CD1c-positive myeloid dendritic cell (primary cell): ENCODE measurements around the gene HDAC4.

Experiments
- DNase-seq: peaks from one replicate; pipeline ENCODE4 v3.0.0-alpha.2; 2016; ENCODE audit errors: extremely low spot score

The HDAC4 gene

DNA sequence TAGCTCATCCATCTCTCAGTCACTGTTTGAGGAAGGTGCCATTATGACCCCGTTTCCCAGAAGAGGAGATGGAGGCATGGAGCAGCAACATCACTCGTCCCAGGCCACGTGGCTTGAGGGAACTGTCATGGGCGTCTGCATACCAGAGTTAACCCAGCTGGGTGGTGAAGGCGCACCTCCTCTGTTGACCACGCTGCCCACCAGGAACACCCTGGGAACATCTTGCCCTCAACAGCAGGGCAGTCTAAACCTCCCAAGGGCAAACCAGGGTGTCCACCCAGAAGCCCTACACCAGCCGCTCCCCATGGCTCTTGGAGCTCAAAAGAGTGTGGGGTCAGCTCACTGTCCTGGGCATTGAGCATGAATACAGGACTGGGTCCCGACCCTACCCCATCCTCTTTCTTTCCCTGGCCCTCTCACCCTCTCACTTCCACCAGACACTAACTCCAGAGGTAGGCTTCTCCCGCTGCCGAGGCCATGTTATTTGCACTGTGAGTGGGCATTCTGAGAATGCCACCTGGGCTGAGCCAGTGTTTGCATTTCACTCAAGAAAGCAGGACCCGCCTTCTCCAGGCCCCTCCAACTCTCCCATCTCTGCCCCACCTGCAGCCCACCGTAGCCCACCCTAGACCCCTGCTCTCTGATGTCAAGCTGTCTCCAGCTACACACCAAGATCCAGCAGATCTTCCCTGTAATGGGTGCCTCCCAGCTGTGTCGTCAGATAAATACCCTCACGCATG, 259.6 kb downstream of the HDAC4 start:
- no peak for DNase-seq

GRCh38 chr2:239140346-239141020, 260.3 kb downstream of the HDAC4 start:
- no peak for DNase-seq

DNA sequence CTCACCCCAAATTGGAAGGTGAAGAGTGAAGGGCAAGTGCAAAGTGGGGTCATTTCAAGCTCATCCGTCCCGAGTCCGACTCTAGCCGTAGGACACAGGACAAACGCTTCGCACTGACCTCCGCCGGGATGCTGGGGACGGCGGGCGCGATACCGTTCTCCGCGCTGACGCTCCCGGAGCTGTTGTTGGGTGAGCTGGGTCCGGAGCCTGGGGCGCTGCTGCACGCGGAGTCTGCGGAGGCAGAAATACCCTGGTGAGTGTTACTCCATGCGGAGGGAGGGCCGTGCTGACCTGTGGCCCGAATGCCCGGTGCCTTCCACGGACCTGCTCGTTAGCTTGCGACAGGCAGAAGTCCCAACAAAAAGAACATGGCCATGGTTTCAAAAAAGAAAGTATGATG, 261.3 kb downstream of the HDAC4 start:
- DNase-seq = no peak

- no peak for DNase-seq
Observed at GRCh38 chr2:239139101-239139500, 261.7 kb downstream of the HDAC4 start.

GRCh38 chr2:239138610-239139009, 262.2 kb downstream of the HDAC4 start:
- DNase-seq = no peak

- DNase-seq = no peak
Observed at GRCh38 chr2:239137898-239138283, 262.9 kb downstream of the HDAC4 start.

DNA sequence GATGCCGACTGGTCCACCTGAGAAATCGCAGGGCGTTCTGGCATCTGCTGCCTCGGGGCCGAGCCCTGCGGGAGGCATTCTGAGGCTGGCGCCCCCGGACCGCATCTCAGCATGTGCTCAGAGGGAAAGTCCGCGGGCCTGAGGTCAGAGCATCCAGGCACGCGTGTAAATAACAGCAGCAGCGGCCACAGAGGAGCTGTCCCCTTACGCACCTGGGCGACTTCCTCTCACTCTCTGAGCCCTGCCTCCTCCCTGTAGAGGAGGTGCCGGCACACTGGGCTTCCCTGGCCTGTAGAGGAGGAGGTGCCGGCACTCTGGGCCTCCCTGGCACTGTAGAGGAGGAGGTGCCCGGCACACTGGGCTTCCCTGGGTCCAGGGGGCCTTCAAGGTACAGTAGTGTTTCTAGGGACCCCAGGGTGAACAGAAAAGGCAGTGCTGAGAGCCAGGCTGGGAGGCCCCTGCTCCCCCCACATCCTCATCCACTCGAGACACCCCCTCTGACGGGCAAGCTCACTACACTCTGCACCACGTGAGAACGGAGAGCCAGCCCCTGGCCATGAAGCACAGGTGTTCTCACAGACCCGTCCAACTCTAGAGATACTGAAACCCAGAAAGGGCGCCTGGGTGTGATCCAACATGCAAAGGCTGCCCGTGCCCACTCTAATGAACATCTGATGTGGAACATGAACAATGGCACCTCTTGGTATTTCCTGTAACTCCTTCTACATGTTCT, 263.5 kb downstream of the HDAC4 start:
- no peak for DNase-seq

- no peak for DNase-seq
Observed at GRCh38 chr2:239136762-239137161, 264.1 kb downstream of the HDAC4 start.

GRCh38 chr2:239136203-239136602, 264.6 kb downstream of the HDAC4 start:
- DNase-seq = no peak

GRCh38 chr2:239135531-239135930, 265.3 kb downstream of the HDAC4 start:
- DNase-seq = no peak

GRCh38 chr2:239133945-239134570, 266.8 kb downstream of the HDAC4 start:
- no peak for DNase-seq

- DNase-seq = no peak
Observed at GRCh38 chr2:239132786-239133185, 268.0 kb downstream of the HDAC4 start.

- no peak for DNase-seq
Observed at GRCh38 chr2:239132156-239132709, 268.6 kb downstream of the HDAC4 start.

DNA sequence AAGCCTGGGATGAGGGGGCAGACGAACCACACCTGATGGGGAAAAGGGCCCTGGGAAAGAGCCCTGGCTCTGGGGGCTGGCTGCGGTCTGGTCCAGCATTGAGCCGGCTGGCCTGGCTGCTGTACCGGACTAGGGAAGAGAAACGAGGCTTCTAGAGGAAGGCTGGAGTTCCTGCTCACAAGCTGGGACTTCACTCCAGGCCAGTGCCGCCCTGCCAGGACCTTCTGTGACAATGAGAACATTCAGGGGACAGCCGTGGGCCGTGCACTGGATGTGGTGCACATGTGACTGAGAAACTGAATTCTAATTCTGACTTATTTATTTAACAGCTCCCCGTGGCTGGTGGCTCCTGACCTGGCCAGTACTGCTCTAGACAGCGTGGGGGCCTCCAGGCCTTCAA, 269.3 kb downstream of the HDAC4 start:
- no peak for DNase-seq

DNA sequence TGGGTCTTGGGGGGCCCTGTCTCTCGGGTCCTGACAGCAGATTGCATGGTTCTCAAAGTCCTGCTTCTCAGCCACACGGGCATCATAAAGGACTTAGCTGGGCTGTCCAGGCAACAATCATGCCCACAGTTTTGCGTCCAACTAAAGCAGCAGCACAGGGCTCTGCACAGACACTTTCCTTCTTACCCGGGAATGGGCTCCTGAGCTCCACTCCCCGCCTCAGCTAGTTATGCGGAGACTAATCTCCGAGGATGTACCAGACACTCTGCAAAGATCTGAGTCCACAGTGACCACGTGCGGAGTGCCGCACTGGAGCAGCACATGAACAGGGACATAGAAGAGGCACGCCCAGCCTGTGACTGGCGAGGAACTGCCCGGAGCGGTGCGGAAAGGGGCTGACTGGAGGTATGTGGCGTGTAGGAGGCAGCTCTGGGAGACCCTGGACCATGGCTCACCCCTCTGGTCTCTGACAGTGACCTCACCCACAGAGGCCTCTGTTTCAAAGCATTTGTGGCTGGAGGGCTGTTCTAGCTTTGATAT, 270.0 kb downstream of the HDAC4 start:
- no peak for DNase-seq

- DNase-seq = no peak
Observed at GRCh38 chr2:239130041-239130440, 270.8 kb downstream of the HDAC4 start.

DNA sequence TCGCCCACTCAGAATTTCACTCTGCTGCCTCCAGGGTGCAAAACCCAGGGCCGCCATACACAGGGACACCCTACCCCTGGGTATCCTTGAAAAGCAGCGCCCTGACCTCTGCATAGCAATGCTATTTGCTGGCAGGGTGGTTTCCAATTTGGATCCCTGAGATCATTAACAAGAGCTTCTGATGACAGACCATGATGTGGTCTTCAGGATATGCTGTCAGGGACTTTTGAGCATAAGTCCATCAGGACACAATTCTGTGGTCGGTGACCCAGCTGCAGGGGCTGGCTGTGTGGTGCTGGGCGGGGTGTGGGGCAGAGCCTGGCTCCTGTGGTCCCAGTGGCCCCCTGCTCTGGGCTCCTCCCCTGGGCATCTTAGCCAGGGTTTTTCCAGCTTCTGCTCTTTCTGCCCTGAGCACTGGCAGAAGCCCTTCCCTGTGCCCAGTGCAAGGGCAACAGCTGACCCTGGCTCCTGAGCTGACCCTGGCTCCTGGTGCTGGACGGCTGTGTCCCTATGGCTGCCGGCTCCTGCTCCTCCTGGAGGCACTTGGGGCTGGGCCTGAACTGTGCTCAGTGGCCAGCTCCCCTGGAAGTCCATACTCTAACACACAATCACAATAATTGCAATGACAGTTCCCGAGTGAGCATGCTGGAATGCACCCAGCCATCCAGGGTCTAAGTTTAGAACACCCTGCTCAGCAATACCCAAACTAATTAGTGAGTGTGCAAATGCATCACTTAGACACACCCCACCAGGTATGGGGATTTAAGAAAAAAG, 271.5 kb downstream of the HDAC4 start:
- no peak for DNase-seq

DNA sequence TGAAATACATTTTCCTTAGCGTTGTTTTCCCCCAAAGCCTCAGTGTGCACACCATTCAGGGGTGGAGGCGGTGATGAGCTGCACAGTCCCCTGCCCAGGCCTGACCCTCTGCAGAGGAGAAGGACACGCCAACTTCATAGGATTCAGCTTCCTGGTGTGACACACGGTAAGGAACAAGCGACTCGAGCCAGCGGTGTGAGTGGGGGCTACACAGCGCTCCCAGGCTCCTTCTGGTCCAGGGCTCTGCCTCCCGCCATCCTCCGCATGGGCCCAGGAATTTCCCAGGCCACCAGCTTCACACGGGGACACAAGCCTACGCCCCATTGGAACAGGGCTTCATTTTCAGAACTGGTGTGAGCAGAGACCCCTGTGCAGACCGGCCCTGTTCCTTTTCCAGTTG, 272.1 kb downstream of the HDAC4 start:
- no peak for DNase-seq

- DNase-seq = no peak
Observed at GRCh38 chr2:239127513-239127912, 273.3 kb downstream of the HDAC4 start.

DNA sequence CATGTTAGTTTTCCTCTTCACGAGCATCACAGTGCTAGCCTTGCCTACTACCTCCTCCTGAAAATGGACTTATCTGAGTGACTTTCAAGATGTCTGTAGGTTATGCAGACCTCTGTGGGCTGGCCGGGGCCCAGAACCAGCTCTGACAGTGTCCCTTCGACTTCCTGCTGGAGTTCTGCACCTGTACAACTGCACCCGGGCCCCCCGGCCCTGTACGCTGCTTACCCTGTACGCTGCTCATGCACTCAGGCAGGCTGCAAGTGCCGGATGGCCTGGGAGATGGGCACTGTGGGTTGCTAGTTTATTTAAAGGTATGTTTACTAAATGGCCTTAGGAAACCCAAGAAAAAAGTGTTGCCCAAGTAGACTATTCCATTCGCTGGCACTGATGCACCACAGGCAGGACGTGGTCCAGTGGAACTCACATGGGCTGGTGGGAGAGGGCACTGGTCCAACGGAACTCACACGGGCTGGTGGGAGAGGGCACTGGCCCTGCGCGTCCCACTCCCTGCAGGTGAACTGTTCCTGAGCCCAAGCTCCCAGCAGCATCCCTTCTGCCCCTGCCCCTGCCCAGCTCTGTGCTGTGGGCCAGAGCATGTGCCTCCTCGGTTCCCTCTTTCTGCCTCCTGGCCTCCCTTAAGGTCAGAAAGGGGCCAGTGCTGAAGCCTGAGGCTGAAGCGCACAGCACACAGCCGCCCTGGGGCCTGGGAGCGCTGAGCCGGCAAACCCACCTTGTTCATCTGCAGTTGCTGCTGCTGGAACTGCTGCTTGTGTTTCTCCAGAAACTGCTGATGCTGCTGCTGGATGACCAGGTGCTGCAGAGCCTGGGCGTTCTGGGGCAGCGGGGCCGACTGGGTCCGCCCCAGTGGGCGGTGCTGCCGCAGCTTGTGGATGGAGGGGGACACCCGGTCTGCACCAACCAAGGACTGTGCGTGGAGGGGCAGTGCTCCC, 274.8 kb downstream of the HDAC4 start:
- no peak for DNase-seq
